EH (cell line): ENCODE data around the gene PRKAB1.
"Not testable (repeated sequence)": the region's sequence is repeated elsewhere in the genome, so short reads cannot be mapped to it uniquely, and the experiment has no call there.

Source experiments
- DNase-seq: peaks from one replicate; pipeline ENCODE4 v3.0.0-alpha.2; 2015; ENCODE audit warnings: low read depth

The PRKAB1 gene, protein sequence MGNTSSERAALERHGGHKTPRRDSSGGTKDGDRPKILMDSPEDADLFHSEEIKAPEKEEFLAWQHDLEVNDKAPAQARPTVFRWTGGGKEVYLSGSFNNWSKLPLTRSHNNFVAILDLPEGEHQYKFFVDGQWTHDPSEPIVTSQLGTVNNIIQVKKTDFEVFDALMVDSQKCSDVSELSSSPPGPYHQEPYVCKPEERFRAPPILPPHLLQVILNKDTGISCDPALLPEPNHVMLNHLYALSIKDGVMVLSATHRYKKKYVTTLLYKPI

DNA sequence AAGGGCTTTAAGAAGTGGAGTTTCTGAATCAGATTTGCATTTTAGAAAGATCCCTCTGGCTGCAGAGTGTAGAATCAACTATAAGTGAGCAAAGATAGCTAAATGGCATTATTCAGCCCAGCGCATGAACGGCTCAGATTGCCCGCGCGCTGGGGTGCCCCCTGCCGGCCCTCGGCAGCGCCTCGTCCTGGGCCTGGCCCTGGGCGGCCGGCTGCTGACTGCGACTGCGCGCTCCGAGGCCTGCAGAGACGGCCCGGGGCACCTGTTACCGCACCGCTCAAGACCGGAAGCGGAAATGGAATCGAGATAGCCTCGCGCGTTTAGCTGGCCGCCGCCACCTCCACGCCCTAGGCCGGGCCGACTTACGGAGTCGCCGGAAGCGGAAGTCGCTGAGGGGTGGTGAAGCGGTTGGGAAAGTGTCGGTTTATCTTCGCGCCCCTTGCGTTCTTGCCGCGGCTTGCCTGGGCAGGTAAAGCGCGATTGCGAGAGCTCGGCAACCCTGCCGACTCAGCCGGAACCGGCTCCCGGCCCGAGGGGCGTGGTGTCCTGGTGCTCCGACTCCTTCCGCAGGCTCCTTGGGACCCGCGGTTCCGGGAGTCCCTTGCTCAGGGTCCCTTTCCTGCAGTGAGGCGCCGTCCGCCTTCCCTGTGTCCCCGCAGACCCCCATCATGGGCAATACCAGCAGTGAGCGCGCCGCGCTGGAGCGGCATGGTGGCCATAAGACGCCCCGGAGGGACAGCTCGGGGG, at the start of gene PRKAB1:
PRKAB1 (plus strand) TSS at position 557 of the 747 bp plus-strand sequence; CDS start at position 669, 112 bp downstream.
- peak; percentile 98 for DNase-seq

GRCh38 chr12:119618328-119618896, 49.5 kb upstream of the PRKAB1 start:
- not testable (repeated sequence) for DNase-seq

GRCh38 chr12:119620490-119620889, 47.4 kb upstream of the PRKAB1 start:
- DNase-seq, result no peak

DNA sequence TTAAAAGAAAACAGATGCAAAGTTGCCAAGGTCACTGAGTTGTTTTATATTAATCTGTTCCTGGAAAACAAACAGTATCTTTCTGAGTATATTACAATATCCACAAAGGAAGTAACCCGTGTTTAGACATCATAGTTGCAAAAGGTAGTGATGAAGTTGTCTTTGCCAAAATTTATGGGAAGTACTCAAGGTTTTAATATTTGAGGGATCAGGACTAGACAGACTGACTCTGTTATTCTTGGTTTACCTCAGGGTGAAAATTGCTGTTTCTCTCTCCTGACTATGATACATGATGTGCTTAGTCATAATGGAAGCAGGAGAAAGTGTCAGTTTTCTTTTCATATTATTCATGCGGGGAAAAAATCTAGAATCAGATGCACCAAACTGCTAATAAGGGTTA, 46.1 kb upstream of the PRKAB1 start:
- DNase-seq, result no peak

DNA sequence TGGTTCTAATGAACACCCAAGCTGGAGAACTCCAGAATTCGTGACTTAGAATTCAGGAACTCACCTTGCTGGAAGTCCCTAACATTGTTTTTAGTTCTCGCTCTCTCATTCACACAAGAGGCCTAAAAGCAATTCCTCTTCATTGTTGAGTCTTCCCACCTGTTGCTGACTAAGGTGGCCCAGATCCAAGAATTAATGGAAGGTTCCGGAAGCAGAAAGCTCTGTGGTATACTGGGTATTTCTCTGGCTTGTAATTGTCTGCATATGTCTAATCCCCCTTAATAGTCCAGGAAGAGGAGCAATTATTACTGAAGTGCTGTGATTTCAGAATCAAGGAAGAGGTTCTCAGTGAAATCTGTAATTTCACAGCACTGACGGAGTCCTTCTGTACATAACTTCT, 43.0 kb upstream of the PRKAB1 start:
- DNase-seq, result no peak

DNA sequence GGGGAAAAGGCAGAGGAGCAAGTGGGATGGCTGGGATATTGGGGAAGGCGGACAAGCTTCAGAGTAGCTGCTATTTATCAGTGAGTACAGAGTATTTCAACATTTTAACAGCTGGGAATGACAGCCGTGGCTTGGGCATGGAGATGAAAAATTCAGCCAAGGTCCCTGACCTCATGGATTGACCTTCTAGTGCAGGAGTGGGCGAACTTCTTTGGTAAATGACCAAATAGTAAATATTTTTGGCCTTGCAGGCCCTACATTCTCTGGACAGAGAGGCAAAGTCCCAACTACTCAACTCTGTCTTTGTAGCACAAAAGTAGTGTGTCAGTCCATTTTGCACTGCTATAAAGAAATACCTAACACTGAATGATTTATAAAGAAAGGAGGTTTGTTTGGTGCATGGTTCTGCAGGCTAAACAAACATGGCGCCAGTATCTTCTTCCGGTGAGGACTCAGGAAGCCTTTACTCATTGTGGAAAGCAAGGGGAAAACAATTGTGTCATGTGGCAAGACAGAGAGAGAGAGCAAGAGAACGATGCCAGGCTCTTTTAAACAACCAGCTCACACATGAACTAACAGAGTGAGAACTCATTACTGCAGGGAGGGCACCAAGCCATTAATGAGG, 40.8 kb upstream of the PRKAB1 start:
- DNase-seq, result no peak

DNA sequence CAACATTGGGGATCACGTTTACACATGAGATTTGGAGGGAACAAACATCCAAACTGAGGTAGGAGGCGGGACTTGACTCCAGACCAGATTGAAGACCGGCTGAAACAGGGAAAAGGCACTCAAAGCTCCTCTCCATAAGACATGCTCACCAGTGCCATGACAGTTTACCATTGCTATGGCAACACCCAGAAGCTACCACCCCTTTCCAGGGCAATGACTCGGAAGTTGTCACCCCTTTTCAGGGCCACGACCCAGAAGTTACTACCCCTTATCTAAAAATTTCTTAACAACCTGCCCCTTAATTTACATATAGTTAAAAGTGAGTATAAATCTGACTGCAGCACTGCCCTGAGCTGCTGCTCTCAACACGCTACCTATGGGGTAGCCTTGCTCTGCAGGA, 40.2 kb upstream of the PRKAB1 start:
- DNase-seq, result no peak

DNA sequence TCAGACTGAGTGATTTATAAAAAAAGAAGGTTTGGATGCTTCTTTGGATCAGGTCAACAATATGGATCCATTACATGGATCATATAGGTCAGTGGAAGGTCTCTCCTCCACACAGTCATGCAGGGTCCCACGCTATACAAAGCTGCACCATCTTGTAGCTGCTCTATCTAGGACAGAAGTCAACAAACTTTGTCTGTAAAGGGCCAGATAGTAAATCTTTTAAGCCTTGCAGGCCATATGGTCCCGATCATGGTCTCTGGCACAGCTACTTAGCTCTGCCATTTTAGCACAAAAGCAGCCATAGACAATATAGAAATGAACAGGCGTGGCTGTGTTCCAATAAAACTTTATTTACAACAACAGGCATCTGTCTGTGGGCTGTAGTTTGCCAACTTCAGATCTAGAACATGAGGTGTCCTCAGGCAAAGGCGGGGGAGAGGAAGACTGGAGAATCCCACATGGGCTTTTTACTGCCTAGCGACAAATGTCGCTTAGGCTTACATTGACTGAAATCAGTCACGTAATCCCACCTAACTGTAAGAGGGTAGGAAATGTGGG, 37.6 kb upstream of the PRKAB1 start:
- DNase-seq, result no peak

GRCh38 chr12:119630962-119631550, 36.9 kb upstream of the PRKAB1 start:
- no peak for DNase-seq

- DNase-seq, result no peak
Measured at GRCh38 chr12:119631930-119632678, 35.8 kb upstream of the PRKAB1 start.

DNA sequence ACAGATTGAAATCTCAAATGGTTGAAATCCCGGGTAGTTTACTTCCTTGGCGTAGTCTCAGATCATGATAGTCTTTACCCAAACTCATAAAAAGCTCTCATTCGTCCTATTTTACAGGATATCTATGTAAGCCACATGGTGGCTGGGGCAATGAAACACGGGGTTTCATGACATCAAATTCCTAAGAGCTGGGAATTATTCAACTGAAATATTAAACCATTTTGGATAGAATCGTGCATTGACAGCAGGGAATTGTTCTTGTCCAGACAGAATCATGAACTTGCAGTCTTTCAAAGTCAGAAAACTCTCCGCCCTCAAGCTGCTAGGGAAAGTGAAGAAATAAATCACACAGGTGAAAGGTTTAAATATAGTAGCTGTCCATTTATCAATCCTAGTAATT, 33.2 kb upstream of the PRKAB1 start:
- no peak for DNase-seq

GRCh38 chr12:119642986-119643385, 24.9 kb upstream of the PRKAB1 start:
- no peak for DNase-seq

DNA sequence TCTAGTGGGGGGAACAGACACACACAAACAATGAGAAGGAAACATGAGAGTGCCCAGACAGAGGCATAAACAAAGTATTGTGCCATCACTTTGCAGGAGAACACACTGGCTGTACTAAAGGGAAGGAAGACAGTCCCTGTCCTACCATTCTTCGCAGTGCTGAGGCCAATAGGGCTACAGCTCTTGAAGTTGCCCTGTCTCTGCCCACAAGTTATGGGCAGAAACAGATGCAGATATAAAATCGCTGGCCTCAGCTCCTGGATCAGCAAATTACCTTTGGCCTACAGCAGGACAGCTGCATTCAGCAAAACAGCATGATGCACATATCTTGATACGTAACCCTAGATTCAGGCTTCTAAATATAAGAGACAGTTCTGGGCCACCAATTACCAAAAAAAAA, 23.0 kb upstream of the PRKAB1 start:
- DNase-seq, result no peak

DNA sequence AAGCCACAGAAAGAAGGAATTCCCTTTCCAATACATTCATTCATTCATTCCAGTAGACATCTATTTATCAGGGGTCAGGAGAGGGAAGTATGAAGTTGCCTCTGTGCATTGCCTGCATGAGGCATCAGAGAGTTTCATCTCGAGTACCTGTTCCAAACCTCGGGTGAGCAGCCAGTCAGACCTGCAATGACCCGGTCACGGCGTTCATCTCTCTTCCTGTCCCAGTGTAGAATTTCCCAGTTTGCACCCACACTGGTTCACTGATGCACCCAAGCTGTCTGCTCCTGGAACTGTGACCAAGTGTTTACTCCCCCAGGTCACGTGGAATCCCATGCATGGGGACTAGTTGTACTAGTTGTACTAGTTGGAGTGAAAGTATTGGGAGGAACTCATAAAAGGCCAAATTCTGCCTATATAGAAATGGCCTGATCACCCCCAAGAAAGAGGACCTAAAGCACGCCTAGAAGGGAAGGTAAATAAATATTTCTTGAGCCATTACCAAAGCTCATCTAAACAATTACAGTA, 22.3 kb upstream of the PRKAB1 start:
- no peak for DNase-seq

GRCh38 chr12:119649202-119649808, 18.6 kb upstream of the PRKAB1 start:
- peak; percentile 28 for DNase-seq

DNA sequence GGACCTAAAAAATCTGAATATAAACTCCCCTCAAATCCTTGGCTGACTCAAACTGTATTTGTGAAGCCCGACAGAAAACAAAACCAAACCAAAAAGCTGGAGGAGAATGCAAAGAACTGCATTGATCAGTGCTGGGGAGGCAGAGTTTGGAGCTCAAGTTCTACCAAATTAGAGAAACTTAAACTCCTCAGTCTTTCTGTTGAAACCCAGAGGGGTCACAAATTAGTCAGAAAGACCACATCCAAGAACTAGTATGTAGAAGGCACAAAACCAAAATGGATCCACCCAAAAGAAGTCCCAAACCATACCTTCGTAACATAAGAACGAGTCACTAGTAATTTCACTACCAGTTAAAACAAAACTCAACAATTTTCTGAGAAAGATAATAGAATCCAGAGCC, 15.3 kb upstream of the PRKAB1 start:
- no peak for DNase-seq

GRCh38 chr12:119657001-119657400, 10.9 kb upstream of the PRKAB1 start:
- DNase-seq, result not testable (repeated sequence)

DNA sequence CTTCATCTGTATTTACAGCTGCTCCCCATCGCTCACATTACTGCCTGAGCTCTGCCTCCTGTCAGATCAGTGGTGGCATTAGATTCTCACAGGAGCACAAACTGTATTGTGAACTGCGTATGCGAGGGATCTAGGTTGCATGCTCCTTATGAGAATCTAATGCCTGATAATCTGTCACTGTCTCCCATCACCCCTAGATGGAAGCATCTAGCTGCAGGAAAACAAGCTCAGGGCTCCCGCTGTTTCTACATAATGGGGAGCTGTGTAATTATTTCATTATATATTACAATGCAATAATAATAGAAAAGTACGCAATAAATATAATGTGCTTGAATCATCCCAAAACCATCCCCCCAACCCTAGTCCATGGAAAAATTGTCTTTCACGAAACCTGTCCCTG, 9.8 kb upstream of the PRKAB1 start:
- not testable (repeated sequence) for DNase-seq

GRCh38 chr12:119659289-119659897, 8.5 kb upstream of the PRKAB1 start:
- DNase-seq, result peak; percentile 45

GRCh38 chr12:119660076-119660475, 7.9 kb upstream of the PRKAB1 start:
- DNase-seq, result no peak
